GM12872 (cell line): ENCODE results near the gene ZNF709.

Experiments
- TF ChIP-seq, protein P1 (sequence below): IDR thresholded peaks from 3 replicates; pipeline ENCODE4 v1.5.1; 2011; ENCODE audit warnings: low read depth, mild to moderate bottlenecking, low read length, moderate library complexity; ENCODE audit not compliant: insufficient read depth

ZNF709 gene

DNA sequence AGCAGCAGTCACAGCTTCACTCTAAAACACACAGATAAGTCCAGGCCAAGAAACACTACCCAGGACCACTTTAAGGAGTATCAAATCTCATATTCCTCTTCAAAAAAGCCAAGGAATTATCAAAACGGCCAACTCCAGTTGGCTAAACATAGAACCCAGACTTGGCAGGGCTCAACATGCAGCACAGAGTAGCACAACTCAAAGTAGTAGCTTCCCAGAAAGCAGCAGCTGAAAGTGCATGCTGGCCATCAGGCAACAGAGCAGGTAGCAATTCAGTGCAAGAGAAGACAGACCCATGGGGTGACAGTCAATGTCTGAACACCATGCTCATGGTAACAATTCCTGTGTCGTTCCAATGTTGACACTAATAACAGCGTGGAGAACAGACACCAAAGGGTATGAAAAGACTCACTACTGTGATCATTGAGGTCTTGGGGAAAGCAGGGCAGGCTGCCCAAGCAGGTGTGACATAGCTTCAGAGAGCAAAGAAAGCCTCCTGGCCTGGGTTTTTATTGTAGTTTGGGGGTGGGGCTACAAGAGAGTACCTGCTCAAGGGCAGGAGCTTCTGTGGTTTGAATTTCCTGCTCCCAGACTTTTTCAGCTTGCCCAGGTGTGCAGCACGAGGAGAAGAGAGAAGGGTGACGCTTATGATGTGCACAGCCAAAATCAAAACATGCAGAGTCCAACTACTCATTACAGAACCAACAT, 6.2 kb downstream of the ZNF709 start:
- TF ChIP-seq, protein P1, sequence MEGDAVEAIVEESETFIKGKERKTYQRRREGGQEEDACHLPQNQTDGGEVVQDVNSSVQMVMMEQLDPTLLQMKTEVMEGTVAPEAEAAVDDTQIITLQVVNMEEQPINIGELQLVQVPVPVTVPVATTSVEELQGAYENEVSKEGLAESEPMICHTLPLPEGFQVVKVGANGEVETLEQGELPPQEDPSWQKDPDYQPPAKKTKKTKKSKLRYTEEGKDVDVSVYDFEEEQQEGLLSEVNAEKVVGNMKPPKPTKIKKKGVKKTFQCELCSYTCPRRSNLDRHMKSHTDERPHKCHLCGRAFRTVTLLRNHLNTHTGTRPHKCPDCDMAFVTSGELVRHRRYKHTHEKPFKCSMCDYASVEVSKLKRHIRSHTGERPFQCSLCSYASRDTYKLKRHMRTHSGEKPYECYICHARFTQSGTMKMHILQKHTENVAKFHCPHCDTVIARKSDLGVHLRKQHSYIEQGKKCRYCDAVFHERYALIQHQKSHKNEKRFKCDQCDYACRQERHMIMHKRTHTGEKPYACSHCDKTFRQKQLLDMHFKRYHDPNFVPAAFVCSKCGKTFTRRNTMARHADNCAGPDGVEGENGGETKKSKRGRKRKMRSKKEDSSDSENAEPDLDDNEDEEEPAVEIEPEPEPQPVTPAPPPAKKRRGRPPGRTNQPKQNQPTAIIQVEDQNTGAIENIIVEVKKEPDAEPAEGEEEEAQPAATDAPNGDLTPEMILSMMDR = no peak

DNA sequence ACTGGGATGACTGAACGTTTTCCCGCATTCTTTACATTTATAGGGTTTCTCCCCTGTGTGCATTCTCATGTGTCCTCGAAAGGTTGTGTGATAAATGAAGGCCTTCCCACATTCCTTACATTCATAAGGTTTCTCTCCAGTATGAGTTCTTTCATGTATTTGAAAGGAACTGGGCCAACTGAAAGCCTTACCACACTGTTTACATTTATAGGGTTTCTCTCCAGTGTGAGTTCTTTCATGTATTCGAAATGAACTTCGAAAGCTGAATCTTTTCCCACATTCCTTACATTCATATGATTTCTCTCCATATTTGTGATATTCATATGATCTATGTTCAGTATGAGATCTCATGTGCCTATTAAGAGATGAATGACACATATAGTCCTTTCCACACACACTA, 19.4 kb downstream of the ZNF709 start:
- TF ChIP-seq, protein P1 = no peak

DNA sequence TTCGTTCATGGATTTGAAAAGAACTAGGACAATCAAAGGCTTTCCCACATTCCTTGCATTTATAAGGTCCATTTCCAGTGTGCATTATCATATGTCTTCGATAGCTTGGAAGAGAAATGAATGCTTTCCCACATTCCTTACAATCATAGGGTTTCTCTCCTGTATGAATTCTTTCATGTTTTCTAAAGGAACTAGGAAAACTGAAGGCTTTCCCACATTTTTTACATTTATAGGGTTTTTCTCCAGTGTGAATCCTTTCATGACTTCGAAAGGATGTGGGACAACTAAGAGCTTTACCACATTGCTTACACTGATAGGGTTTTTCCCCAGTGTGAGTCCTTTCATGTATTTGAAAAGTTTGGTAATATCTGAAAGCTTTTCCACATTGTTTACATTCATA, 19.8 kb downstream of the ZNF709 start:
- TF ChIP-seq, protein P1 = no peak

DNA sequence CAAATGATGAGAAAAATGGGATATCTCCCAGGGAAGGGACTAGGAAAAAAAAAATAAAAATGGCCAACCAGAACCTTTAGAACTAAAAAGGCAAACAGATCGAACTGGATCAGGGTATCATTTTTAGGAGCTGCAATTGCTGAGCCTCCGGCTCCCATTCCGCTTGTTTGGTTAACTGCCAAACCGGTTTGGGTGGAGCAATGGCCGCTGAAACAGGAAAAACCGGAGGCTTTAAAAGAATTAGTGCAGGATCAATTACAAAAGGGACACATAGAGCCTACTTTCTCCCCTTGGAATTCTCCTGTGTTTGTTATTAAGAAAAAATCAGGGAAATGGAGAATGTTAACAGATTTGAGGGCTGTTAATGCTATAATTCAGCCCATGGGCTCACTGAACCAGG, 31.1 kb downstream of the ZNF709 start:
- TF ChIP-seq, protein P1 = no peak

DNA sequence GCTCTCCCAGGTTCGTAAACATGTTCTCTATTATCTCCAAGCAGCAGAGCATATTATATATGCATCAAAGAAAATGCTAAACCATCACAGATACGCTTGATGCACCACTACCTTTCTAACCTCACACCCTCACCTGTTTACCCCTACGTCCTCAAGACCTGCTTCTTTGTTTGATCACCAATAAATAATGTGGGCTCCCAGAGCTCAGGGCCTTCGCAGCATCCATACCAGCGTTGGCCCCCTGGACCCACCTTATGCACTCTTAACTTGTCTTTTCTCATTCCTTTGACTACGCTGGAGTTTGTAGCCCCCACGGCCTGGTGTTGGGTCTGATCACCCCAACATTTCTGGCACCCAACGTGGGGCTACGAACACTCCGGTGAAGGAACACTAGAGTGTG, 33.8 kb downstream of the ZNF709 start:
- TF ChIP-seq, protein P1 = no peak

DNA sequence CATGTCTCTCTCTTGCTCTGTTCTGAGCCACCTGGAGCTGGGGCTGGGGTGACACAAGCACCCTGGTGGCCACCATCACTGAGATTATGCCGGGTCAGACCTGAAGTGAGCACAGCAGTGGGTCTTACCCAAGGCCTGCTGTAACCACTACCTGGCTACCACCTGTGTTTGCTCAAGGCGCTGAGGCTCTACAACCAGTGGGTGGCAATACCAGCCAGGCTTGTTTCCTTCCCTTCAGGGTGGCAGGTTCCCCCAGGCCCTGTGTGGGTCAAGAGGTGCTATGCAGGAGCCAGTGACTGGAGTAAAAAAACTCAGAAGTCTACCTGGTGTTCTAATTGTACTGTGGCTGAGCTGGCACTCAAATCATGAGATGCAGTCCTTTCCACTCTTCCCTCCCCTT, 35.8 kb downstream of the ZNF709 start:
- TF ChIP-seq, protein P1 = no peak

DNA sequence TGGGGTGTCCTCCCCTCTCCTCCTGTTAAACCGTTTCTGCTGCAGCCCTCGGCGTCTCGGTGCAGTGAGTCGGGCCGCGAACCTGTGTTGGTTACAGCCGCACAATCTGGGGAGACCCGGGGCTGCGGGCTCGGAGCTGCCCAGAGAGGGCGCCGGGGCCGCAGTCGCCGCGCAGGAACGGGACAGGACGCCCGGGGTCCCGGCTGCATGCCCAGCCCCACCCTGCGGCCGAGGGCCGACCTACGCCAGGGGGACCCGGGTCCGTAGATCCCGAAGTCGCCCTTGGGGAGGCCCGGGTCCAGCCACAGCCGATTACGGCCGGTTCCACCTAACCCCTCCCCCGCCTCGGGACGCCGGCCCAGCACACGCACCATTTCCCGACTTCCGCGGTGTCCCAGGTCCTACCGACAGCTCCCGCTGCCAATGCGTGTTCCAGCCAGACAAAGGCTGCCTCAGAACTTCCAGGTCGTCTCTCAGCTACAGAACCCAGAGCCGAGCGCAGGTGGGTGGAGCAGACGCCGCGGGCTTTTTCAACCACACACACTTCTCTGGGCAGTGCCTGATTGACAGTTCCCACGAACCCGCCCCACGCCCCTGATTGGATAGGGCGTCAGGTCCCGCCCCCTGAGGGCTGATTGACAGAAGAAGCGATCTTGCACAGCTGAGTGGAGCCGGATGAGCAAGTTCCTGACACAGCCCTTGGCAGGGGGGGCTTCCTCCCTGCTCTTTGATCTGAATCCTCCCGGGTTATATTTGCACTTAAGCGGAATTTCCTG, 43.9 kb downstream of the ZNF709 start, which contains the start of gene ZNF443:
Gene ZNF443, minus strand, starts transcription at position 481 of the 776 bp plus-strand sequence. Its CDS starts 107 bp downstream, at position 374.
- TF ChIP-seq, protein P1 = 0 out of 3 replicates have a peak, but pooled peaks have one; percentile 8
